Neural cell (in vitro differentiated cells): ENCODE data around the gene NFASC. TPM values are rescaled to one million over a fixed set of nuclear protein-coding genes. Genes with fewer than 3 reads are reported as not detected.

ENCODE experiments used
- H2AFZ ChIP-seq: fragments of 200-600, 300-800 bp; sonication (generic), shearing (Covaris generic); 2 replicates; pipeline ENCODE4 v1.6.0; 2014; ENCODE audit warnings: low read depth, mild to moderate bottlenecking, antibody characterized with exemption, low read length, moderate library complexity
- H3F3A ChIP-seq: fragments of 200-600 bp; shearing (Covaris generic); 2 replicates; pipeline ENCODE4 v1.6.1; 2016; ENCODE audit warnings: mild to moderate bottlenecking, moderate library complexity, mixed read lengths, antibody characterized with exemption, low read length; ENCODE audit not compliant: insufficient read depth, poor library complexity, severe bottlenecking
- H3K27ac ChIP-seq: fragments of 200-600, 300-800 bp; sonication (generic), shearing (Covaris generic); 2 replicates; pipeline ENCODE4 v1.5.1; 2014; ENCODE audit warnings: mild to moderate bottlenecking, low read length, moderate library complexity
- H3K27me3 ChIP-seq: fragments of 300-800, 200-600 bp; sonication (generic), shearing (Covaris generic); 2 replicates; pipeline ENCODE4 v1.6.0; 2014; ENCODE audit warnings: mild to moderate bottlenecking, low read depth, low read length, moderate library complexity; ENCODE audit not compliant: insufficient read depth
- H3K36me3 ChIP-seq: fragments of 300-800, 200-600 bp; sonication (generic), shearing (Covaris generic); 2 replicates; pipeline ENCODE4 v1.5.1; 2014; ENCODE audit warnings: mild to moderate bottlenecking, antibody characterized with exemption, low read length, moderate library complexity; ENCODE audit not compliant: insufficient read depth
- H3K4me2 ChIP-seq: fragments of 300-800, 200-600 bp; sonication (generic), shearing (Covaris generic); 2 replicates; pipeline ENCODE4 v1.6.0; 2014; ENCODE audit warnings: mild to moderate bottlenecking, low read length
- H3K4me3 ChIP-seq: fragments of 300-800, 200-600 bp; sonication (generic), shearing (Covaris generic); 2 replicates; pipeline ENCODE4 v1.5.1; 2014; ENCODE audit warnings: mild to moderate bottlenecking, low read length, moderate library complexity
- H3K79me2 ChIP-seq: fragments of 200-600 bp; shearing (Covaris generic); replicated peaks from 2 replicates; pipeline ENCODE4 v1.6.0; 2014; ENCODE audit warnings: mild to moderate bottlenecking, low read length, moderate library complexity; ENCODE audit not compliant: insufficient read depth
- H3K9ac ChIP-seq: fragments of 300-800, 200-600 bp; sonication (generic), shearing (Covaris generic); 2 replicates; pipeline ENCODE4 v1.6.1; 2016; ENCODE audit warnings: mild to moderate bottlenecking, low read length, mixed read lengths
- H3K9me2 ChIP-seq: fragments of 200-600 bp; shearing (Covaris generic); 2 replicates; pipeline ENCODE4 v1.6.1; 2016; ENCODE audit warnings: mild to moderate bottlenecking, low read length, mixed read lengths; ENCODE audit not compliant: insufficient read depth
- H3K9me3 ChIP-seq: fragments of 200-600, 300-800 bp; sonication (generic), shearing (Covaris generic); 2 replicates; pipeline ENCODE4 v1.6.1; 2016; ENCODE audit warnings: mild to moderate bottlenecking, mixed run types, low read length, moderate library complexity, mixed read lengths
- H4K20me1 ChIP-seq: fragments of 200-600 bp; shearing (Covaris generic); 2 replicates; pipeline ENCODE4 v1.6.1; 2016; ENCODE audit warnings: mild to moderate bottlenecking, mixed run types; ENCODE audit not compliant: insufficient read depth
- CTCF ChIP-seq: fragments of 450-650 bp; IDR thresholded peaks from 2 replicates; pipeline ENCODE4 v1.5.1; 2014; ENCODE audit warnings: antibody characterized with exemption, mild to moderate bottlenecking, moderate library complexity; ENCODE audit not compliant: poor library complexity, severe bottlenecking
- EP300 ChIP-seq: fragments of 450-650 bp; conservative IDR thresholded peaks from 2 replicates; pipeline ENCODE4 v1.6.1; 2014; ENCODE audit warnings: antibody characterized with exemption, mild to moderate bottlenecking, moderate library complexity; ENCODE audit not compliant: poor library complexity, severe bottlenecking
- EZH2 ChIP-seq: fragments of 200-600, 300-800 bp; shearing (Covaris generic), sonication (generic); IDR thresholded peaks from 2 replicates; pipeline ENCODE4 v1.6.1; 2014; ENCODE audit warnings: antibody characterized with exemption, low read length, borderline replicate concordance, mild to moderate bottlenecking; ENCODE audit not compliant: insufficient read depth, poor library complexity, severe bottlenecking
- MXI1 ChIP-seq: fragments of 450-650 bp; conservative IDR thresholded peaks from 2 replicates; pipeline ENCODE4 v1.6.1; 2014; ENCODE audit warnings: antibody characterized with exemption, mild to moderate bottlenecking; ENCODE audit not compliant: poor library complexity, severe bottlenecking
- POLR2AphosphoS5 ChIP-seq: IDR thresholded peaks from 2 replicates; pipeline ENCODE4 v1.6.1; 2012
- RAD21 ChIP-seq: fragments of 450-650 bp; conservative IDR thresholded peaks from 2 replicates; pipeline ENCODE4 v1.6.1; 2014; ENCODE audit warnings: antibody characterized with exemption, mild to moderate bottlenecking, moderate library complexity
- REST ChIP-seq: IDR thresholded peaks from 2 replicates; pipeline ENCODE4 v1.6.1; 2012; ENCODE audit warnings: borderline replicate concordance
- SMC3 ChIP-seq: fragments of 450-650 bp; conservative IDR thresholded peaks from 2 replicates; pipeline ENCODE4 v1.6.1; 2014; ENCODE audit warnings: antibody characterized with exemption, mild to moderate bottlenecking, moderate library complexity; ENCODE audit not compliant: poor library complexity
- TAF1 ChIP-seq: IDR thresholded peaks from 2 replicates; pipeline ENCODE4 v1.6.1; 2012; ENCODE audit warnings: low read depth
- polyA plus RNA-seq: library from polyadenylated mRNA; depleted of rRNA; stranded (reverse); fragments of >200 nt; gene quantifications from 2 replicates; pipeline ENCODE4 v1.2.3, GENCODE V29; 2014

The NFASC gene
- polyA plus RNA-seq, 1 donor from 2014 or later: 23.9 TPM

DNA sequence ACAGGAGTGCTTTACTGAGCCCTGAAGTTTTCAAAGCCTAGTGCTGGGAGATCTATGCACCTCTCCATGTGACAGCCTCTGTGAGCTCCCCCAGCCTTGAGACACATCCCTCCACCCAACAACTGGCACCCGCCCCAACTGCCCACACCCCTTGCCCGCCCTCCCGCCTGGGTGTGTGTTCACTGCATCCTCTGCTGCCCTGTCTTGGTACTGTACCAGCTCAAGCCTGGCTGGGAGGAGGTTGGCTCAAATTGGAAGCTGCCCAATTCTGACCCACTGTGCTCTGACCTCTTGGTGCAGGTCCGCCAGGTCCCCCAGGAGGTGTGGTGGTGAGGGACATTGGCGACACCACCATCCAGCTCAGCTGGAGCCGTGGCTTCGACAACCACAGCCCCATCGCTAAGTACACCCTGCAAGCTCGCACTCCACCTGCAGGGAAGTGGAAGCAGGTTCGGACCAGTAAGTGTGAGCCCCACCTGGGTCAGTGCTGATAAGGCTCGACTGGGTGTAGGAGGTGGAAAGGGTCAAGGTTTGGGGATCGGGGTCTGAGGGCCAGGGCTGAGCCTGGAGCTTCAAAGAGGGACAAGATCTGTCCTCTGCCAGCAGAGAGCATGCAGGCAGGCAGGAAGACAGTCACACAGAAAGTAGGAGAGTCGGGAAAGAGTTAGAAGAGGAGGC lies 195.6 kb downstream of the NFASC start:
- TF ChIP-seq CTCF (no peak), RAD21 (no peak), POLR2AphosphoS5 (no peak), SMC3 (no peak), MXI1 (no peak), TAF1 (no peak), EP300 (no peak), EZH2 (no peak), REST (no peak)

GRCh38 chr1:205067031-205067430 lies 196.4 kb downstream of the NFASC start:
- no peaks in the 10 kb centered on the region for H3K27me3 ChIP-seq
- no peak overlapping the region for H3K4me3 ChIP-seq
- H3K9me2 ChIP-seq: no peaks in the 10 kb centered on the region
- no peak overlapping the region for H3K27ac ChIP-seq
- no peaks in the 10 kb centered on the region for H3F3A ChIP-seq
- no peak overlapping the region for H3K9ac ChIP-seq
- H3K79me2 ChIP-seq: no peaks in the 10 kb centered on the region
- no peak overlapping the region for H2AFZ ChIP-seq
- no peak overlapping the region for H3K4me2 ChIP-seq
- no peaks in the 10 kb centered on the region for H3K9me3 ChIP-seq
- H4K20me1 ChIP-seq: no peaks in the 10 kb centered on the region
- no peak for TF ChIP-seq EZH2
- H3K36me3 ChIP-seq: no peaks in the 10 kb centered on the region

More for the DNA sequence above, 195.6 kb downstream of the NFASC start:
- Histone ChIP-seq H3K36me3 (no peaks in the 10 kb centered on the region), H3K9me2 (no peaks in the 10 kb centered on the region), H3K27me3 (no peaks in the 10 kb centered on the region), H3K4me3 (no peak overlapping the region), H2AFZ (no peak overlapping the region), H3K27ac (no peak overlapping the region), H3K79me2 (no peaks in the 10 kb centered on the region), H4K20me1 (no peaks in the 10 kb centered on the region), H3K9me3 (no peaks in the 10 kb centered on the region), H3F3A (no peaks in the 10 kb centered on the region), H3K4me2 (no peak overlapping the region), H3K9ac (no peak overlapping the region)

DNA sequence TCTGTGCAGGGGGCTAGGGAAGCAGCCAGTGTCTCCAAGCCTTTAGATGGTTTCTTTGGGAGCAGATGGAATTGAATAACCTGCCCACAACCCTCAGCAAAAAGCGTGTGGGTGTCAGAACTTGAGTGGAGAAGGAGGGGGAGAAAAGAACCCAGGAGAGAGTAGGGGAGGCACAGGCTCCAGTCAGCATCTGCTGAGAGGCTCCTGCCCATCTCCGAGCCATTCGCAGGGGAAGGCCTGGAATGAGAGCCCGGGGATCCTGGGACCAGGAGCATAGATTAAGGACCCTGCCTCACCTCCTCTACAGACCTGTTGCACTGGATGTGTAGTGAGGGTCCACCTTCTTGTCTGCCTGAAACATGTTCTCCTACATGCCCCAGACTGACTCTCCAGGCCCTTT lies 197.3 kb downstream of the NFASC start:
- H3K4me2 ChIP-seq: no peak overlapping the region
- no peaks in the 10 kb centered on the region for H3K9me3 ChIP-seq

More for the DNA sequence above, 197.3 kb downstream of the NFASC start:
- Histone ChIP-seq H2AFZ (no peak overlapping the region), H3K9ac (no peak overlapping the region), H3K9me2 (no peaks in the 10 kb centered on the region), H3K27me3 (no peaks in the 10 kb centered on the region), H3K79me2 (no peaks in the 10 kb centered on the region), H3K36me3 (no peaks in the 10 kb centered on the region), H4K20me1 (no peaks in the 10 kb centered on the region), H3F3A (no peaks in the 10 kb centered on the region), H3K27ac (no peak overlapping the region), H3K4me3 (no peak overlapping the region)
- TF ChIP-seq SMC3 (no peak), TAF1 (no peak), RAD21 (no peak), EZH2 (no peak), EP300 (no peak), CTCF (no peak)
